Skin of body (tissue), 2 donors: ENCODE data around the gene JUP. TPM values are rescaled to one million over a fixed set of nuclear protein-coding genes. Genes with fewer than 3 reads are reported as not detected.
"Not testable (repeated sequence)": the region's sequence is repeated elsewhere in the genome, so short reads cannot be mapped to it uniquely, and the experiment has no call there.

Experiments
- DNase-seq: peaks from one replicate; lab custom pipeline; 2025; lab: John Stamatoyannopoulos, UW
- total RNA-seq: library from RNA; depleted of rRNA; stranded (reverse); fragments of >200 nt; gene quantifications from one replicate; pipeline ENCODE4 v1.2.3, GENCODE V29; 2014

JUP gene
- total RNA-seq, 1 donor from 2014 or later = 163 TPM

DNA sequence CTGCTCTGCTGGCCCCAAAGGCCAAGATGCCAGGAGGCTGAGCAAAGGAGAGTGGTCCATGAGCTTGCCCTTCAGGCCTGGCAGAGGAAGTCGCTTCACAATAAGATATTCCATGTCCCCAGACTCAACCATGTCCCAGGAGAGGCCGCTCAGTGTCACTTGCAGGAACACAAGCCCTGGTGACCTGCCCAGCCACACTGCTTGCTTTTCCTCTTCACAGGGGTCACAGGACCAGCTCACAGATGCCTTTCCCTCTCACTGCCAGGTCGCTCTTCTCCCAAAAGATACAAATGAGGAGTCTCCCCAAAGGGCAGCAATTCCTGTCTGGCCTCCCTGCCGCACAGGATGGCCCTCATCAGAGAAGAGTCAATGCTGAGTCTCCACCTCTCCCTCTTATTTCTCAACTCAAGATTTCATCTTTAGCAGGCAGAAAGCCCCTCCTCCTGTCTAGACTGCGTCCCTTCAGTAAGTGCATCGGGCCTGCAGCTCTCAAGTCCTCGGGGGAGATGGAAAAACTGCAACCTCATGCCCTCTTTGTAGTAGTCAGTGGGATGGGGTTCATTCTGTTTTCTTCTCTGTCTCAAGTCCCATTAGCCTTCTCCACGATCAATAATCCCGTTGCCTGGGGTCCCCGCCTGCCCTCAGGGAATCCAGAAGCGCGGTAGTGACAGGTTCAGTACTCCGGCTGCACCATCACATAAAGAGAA is 5.0 kb downstream of the JUP start:
- no peak for DNase-seq

DNA sequence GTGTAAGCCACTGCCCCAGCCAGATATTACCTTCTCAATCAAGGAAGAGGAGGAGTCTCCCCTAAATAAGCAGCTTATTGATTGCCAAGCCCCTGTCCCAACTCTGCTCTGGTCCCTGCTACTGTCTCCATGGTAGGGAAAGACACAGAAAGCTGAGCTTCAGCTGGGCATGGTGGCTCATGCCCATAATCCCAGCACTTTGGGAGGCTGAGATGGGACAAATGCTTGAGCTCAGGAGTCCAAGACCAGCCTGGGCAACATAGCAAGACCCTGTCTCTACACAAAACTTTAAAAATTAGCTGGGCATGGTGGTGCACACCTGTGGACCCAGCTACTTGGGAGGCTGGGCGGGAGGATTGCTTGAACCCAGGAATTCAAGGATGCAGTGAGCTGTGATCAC is 6.6 kb downstream of the JUP start:
- DNase-seq = no peak

DNA sequence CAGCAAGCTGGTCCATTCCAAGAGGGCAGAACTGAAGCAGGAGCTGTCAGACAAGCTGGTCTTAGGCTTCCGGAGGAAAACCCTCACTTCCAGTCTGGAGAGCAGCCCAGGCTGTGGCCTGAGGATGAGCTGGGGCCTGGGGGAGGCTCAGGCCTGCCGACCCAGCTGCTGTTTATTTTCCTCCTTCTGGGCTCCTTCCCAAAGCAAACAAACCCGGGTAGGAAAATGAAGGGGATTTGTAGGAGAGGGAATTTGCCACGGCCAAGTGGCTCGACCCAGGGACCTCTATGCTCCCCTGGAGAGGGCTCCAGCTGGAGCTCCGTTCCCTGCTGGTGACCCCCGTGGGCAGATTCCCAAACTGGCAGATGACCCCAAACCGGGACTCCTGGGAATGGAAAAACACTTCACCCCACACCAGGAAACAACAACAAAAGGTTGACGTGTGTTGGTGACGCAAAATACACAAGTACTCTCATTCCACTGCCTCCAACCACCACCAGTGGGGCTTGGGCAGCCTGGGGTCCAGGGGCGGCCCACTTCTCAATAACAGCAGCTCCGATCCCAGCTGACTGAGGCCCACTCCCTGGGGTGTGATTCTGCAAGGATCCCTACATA is 8.8 kb downstream of the JUP start:
- DNase-seq = peak; percentile 73

DNA sequence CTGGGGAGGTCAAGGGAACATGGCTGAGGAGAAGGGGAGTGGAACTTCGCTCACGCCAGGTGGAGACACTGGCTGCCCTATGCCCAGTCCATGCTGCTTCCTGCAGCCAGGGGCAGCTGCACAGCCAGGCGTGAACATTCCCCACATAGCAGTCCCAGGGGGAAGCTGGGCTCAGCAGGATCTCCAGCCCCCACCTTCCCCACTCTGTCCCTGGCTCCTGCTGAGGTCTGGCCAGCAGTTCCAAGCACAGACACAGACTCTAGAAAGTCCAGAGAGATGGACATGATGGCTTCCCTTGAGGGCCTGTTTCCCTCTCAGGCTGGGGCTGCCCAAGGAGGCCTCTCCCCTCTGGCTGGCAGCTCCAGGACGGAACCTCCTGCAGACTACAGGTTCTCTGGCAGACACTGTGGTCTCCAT is 9.3 kb downstream of the JUP start:
- no peak for DNase-seq

DNA sequence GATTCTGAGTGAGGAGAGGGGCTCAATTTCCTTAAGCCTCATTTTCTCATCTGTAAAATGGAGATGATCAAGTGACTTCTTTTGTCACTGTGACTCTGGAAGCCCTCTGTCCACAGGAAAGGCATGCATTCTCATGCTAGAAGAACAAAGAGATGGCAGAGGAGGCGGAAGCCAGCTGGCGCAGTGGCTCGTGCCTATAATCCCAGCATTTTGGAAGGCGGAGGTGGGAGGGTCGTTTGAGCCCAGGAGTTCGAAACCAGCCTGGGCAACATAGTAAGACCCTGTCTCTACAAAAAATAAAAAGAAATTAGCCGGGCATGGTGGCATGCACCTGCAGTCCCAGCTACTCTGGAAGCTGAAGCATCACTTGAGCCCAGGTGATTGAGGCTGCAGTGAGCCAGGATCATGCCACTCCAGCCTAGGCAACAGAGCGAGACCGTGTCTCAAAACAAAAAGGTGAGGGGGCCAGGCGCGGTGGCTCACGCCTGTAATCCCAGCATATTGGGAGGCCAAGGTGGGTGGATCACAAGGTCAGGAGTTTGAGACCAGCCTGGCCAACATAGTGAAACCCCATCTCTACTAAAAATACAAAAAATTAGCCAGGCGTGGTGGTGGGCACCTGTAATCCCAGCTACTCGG is 10.1 kb downstream of the JUP start:
- DNase-seq = not testable (repeated sequence)

DNA sequence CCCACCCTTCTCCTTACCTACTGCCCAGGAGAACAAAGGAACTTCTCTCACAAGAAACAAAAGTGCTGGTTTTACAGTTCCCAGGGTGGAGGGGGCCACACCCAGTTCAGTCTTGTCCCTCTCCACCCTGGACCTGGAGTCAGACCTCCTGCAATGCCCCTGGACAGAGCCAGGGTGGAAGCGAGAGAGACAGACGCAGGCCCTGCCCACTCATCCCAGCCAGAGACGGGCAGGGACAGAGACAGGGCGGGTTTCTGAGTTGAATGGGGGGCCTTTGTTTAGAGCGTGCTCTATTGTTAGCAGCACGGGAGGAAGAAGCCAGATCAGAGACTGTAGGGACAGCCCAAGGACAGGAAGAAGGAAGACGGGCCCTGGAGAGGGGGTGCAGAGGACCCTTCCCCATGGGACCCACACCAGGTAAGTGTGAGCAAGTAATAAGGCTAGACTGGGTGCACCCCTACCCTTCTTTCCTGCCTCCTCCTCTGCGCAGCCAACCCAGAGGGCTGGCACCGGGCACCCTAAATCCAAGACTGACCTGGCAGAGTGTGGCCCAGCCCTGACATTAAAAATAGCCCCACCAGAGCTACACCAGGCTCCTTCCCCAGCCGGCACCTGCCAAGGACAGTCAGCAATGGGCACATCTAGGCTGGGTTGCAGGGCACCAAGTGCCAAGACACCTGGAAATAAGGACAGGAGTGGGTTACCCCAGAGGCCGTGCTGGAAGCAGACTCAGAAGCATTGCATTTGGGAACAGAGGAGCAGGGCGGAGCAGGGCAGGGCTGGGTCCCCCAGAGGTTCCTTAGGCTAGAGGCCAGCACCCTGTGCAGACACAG is 10.9 kb downstream of the JUP start:
- no peak for DNase-seq

DNA sequence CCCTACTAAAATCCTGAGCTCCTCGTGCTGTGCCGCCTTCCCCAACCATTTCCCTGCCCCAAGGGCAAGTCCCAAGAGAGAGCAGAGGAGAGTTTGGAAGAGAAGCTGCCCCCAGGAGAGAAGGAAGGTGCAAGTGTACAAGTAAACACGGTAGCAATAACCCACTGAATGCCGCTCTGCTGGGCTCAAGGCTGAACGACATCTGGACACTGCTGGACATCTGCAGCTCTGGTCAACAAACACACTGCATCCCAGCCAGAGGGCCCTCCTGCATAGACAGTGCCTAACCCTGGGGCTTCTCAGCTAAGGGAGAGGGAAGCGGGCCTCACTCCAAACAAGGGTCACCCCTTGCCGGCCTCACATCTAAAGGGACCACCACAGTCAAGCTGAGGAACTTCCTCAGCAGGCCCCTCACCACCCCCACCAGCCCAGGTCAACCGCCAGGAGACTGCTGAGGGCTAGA is 12.7 kb downstream of the JUP start:
- no peak for DNase-seq

DNA sequence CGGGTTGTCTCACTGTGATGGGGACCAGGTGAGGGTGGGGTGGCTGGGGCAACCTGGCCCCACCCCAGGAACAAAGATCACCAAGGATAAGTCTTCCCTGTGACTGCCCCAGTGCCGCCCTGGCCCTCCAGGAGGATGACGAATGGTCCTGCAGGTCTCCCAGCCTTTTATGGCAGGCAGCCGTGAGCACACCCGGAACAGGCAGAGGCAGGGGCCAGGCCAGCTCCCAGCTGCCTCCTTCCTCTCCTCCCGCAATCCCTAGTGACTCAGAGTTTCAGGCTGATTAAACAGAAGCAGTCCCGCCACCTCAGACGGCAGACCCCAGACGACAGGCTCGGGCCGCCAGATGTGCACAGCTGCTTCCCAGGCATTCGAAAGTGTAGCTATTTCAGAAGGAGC is 13.3 kb downstream of the JUP start:
- DNase-seq = no peak

DNA sequence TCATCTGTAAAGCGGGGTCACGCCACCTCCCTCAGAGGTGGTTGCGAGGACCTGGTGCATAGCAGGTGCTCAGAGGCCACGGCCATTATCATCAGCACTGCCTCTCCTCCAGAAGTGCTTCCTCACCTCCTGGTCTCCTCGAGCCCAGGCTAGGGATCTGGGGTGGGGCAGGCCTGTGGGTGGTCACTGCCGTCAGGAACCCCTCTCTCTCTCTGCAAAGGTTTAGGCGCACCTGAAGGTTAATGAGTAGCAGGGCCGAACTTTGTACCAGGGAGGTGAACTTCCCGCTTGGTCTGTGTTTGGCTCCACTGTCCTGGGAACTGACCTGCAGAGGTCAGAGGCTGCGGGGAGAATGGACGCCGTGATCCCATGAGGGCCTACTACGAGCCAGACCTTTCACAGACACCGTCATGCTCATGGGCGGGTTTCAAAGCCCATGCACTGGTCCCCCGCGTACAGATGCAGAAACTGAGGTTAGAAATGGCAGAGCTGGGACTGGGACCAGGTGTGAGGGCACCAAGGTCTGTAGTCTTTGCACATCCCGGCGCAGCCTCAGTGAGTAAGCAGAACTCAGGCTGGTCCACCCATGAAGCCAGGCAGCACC is 13.8 kb downstream of the JUP start:
- DNase-seq = no peak

DNA sequence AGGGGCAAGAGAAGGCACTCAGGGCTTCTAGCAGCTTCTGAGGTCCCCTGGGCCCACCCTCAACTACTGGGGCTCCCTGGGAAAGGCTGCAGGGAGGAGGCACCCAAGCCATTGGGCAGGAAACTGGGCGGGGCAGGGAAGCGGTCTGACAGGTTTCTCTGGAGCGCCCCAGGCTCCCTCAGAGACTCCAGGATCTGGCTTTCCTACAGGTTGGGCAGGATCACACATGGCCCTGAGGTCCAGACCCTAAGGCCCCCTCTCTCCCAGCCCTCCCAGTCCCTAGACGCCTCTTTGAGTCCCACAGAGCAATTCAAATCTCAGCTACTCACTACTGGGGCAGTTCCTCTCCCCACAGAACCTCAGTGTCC is 14.3 kb downstream of the JUP start:
- DNase-seq = no peak

DNA sequence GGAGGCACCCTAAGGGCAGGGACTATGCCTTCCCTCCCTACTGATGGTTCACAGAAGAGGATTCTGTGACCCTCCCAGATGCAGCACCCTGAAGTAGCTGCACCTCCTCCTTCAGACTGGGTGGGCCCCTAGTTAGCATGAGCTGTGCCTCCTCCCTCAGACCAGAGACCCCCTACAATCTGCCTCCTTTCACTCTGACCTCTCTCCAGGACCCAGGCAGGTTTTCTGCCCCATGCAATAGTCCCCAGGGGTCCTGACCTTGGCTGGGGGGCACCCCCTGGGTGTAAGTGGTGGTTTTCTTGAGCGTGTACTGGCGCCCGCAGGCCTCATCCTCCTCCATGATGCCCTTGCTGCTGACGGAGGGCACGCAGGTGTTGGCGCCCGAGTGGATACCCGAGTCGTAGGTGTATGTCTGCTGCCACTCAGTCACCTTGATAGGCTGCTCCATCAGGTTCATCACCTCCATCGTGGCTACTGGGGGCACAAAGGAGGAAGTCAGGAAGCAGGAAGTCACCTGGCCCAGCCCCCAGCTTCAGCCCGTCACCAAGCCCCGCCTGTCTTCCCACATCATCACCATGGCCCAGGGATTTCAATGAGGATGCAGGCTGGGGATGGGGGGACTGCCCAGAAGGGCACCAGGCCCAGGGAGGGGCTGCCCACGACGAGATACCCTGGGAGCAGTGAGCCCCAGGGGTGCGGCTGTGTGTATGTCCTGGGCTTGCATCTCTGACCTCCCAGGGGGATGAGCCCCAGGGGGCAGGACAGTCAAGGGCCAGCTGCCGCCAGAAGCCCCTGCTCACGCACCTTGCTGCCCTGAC is 14.9 kb downstream of the JUP start:
- no peak for DNase-seq

DNA sequence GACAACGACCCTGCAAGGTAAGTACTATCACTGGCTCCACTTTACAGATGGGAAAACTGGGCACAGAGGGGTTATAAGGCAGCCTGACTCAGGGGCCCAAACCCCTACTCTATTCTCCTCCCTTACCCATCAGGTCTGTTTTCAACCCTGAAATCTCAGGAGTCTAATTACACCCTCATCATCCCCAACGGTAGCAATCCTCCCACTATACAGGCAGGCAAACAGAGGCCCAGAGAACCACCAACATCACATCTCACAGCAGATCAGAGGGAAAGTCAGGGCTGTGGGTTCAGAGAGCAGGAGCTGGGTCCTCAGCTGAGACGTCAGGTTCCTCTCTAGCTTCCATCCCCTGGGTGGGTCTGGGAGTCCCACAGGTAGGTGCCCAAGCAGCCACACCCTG is 16.5 kb downstream of the JUP start:
- DNase-seq = no peak

DNA sequence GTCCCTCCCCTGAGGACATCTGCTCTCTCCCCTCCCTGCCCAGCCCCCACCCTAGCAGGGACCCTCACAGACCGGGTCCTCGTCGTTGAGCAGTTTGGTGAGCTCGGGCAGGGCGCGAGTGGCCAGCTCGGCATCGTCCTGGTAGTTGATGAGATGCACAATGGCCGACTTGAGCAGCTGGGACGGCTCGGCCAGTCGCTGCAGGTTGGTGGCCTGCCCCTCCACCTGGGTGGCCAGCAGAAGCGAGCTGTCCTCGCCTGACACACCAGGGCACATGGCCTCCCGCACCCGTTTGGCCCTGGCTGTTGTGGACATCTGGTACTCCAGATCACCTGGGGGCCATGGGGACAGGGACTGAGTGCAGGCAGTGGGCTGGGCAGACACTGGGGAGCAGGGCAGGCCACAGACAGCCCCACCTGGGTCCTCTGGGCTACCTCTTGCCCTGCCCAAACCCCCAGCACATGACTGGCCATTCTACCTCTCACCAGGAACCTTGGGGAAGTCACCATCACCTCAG is 17.1 kb downstream of the JUP start:
- no peak for DNase-seq

DNA sequence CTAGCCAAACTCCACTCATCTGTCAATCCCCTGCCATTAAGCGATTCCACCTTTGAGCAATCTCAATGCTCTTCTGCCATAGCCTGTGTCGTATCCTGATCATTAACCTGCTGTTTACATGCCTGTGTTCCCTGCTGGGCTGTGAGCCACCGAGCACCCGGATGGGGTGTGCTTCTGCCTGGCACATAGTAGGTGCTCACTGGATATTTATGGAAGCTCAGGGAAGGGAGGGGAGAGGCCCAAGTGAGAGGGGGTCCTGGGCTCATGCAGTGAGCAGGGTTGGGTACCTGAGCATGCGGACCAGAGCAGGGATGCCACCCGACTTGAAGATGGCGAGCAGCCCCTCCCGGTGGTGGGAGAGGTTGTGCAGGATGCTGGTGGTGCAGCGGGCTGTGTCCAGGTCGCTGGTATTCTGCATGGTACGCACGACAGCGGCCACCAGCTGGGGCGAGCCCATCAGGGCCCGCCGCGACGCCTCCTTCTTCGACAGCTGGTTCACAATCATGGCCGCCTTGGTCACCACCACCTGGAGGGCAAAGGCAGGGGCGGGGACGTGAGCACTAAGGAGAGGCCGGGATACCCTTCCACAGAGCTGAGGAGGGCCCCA is 17.7 kb downstream of the JUP start:
- no peak for DNase-seq

DNA sequence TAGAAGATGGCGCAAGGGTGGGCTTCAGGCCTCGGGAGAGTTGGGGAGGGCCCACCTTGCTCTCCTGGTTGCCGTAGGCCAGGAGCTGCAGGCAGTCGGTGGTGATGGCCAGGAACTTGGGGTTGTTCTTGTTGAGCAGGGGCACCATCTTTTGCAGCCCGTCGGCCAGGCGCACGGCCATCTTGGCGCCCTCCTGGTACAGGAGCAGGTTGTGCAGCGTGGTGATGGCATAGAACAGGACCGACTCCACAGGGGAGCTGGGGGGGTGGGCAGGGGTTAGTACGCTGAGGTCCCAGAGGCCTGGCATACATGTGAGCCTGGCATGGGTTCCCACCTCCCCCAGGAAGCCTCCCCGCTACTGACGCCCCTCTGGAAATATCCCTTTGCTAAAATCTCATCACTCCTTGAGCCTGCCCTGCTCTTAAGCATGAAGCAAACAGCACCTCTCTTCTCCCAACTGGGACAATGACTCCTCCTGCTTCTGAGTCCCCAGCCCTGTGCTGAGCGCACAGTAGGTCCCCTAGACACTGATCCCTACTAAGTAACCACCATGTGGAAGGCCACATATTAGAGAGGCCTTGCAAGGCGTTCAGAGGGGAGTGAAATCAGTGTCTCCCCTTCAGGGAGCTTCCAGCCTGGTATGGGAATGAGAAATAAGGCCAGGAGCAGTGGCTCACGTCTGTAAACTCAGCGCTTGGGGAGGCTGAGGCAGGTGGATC is 19.0 kb downstream of the JUP start:
- DNase-seq = no peak

DNA sequence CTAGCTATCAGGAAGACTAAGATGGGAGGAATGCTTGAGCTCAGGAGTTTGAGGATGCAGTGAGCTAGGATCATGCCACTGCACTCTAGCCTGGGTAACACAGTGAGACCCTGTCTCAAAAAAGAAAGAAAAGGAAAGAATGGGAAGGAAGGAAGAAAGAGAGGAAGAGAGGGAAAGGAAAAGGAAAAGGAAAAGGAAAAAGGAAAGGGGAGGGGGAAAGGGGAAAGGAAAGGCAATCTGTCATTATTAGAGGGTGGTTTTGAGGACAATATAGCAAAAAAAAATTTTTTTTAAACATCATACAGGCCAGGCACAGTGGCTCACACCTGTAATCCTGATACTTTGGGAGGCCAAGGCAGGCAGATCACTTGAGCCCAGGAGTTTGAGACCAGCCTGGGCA is 20.4 kb downstream of the JUP start:
- DNase-seq = no peak

DNA sequence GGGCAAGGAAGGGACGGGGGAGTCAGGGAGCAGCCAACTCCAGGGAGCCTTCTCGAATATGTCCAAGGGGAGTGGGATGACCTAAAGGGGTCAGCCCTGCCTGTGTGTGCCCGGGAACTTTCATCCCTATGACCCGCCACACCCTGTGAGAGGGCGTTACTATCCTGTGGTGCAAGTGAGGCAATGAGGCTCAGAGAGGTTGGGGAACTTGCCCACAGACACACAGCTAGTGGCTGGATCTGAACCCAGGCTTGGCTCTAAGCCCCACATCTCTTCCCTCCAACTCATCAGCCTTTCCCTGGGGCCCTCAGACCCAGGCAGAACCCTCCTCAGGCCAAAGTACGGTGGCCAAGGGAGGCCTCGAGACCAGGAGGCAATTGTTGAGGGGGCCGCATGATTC is 23.2 kb downstream of the JUP start:
- no peak for DNase-seq

DNA sequence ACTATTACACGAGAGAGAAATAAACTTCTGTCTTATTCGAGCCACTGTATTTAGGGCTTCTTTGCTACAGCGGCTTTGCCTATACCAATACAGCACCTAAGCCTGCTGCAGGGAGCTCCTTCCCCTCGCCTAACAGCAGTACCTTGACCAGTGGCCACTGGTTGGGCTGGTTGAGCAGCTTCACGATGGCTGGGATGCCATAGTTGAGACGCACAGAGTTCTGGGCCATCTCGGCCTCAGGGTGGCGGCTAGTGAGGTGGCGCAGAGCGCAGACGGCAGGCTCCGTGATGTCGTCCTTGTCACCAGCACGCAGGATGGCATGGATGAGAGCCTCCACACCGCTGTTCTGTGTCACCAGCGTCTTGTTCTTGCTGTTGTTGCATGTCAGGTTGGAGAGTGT is 23.7 kb downstream of the JUP start:
- DNase-seq = no peak

DNA sequence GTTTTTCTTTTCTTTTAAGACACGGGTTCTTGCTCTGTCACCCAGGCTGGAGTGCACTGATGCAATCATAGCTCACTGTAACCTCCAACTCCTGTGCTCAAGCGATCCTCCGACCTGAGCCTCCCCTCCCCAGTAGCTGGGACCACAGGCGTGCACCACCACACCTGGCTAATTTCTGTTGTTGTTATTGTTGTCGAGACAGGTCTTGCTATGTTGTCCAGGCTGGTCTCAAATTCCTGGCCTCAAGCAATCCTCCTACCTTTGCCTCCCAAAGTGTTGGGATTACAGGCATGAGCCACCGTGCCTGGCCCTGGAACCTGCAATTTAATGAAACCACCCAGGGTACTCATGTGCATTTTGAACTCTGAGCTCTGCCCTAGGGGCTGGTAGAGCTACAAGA is 24.1 kb downstream of the JUP start:
- no peak for DNase-seq
